K562 treated with DMSO at 1 percent for 48 hours (cell line): ENCODE measurements around the gene PPP1R1B. TPM values are rescaled to one million over a fixed set of nuclear protein-coding genes. Genes with fewer than 3 reads are reported as not detected.

Experiments used
- total RNA-seq: library from RNA; unstranded; fragments of 300-600 nt; gene quantifications from 2 replicates; pipeline ENCODE4 v1.2.3, GENCODE V29; 2022; ENCODE audit warnings: low replicate concordance; ENCODE audit errors: extremely low read depth

The PPP1R1B gene
- total RNA-seq = not detected in 2 replicates

DNA sequence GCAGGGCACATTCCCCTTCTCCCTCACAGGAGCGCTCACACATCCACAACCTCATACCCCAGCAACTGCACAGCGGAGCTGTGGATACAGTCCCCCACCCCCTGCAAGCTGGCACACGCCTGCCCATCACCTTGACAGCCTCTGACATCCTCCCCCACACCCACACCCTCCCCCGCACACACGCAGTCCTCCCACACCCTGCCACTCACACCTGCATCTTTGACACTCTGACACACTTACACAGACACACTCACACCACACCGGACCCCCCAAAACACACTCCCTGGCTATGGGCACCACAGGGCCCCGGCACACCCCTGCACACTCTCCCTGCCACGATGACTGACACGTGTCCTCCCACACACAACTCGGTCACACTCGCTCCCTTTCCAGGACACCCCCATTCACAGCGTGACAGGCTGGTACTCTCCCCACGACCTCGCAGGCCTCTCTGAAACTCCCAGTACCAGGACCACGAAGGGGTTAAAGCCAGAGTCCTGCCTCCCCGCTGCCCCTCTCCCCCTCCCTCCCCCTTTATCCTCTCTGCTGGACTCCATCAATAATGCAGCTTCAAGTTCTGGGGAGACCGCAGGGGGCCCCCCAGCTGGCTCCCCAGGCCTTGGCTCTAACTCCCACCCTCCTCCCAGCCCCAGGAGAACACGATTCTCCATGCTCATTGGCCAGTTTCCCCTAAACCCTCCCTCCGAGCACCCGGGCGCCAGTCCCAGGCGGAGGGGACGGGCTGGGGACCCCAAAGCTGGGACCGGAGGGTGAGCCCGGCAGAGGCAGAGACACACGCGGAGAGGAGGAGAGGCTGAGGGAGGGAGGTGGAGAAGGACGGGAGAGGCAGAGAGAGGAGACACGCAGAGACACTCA, at the start of gene PPP1R1B:
TSS of gene PPP1R1B (plus strand) at position 782 of the 876 bp plus-strand sequence. CDS start 441 bp downstream, outside the sequence.

DNA sequence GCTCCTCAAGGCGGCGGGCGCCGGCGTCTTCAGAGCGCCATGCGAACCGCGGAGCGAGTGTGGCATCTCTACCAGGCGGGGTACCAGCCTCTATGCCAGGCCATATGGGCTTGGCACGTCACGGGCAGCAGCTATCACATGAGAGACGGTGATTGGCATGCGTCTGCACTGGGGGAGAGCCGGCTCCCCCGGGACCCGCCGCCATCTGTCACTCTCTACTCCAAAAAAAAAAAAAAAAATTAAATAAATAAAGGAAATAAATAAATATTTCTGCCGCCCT, 19.0 kb upstream of the PPP1R1B start, which contains the start of gene NEUROD2:
TSS of gene NEUROD2 (minus strand) at position 70 of the 280 bp plus-strand sequence. CDS start 1,321 bp downstream, outside the sequence.

GRCh38 chr17:39636927-39637736, 10.4 kb downstream of the PPP1R1B start, which contains the start of gene STARD3:
TSS of gene STARD3 (plus strand) at chr17:39637144. CDS start at chr17:39653532, 16,388 bp downstream.

GRCh38 chr17:39664581-39665561, 38.1 kb downstream of the PPP1R1B start, which contains the start of gene TCAP:
TSS of gene TCAP (plus strand) at chr17:39665349. CDS start at chr17:39665360, 11 bp downstream.

DNA sequence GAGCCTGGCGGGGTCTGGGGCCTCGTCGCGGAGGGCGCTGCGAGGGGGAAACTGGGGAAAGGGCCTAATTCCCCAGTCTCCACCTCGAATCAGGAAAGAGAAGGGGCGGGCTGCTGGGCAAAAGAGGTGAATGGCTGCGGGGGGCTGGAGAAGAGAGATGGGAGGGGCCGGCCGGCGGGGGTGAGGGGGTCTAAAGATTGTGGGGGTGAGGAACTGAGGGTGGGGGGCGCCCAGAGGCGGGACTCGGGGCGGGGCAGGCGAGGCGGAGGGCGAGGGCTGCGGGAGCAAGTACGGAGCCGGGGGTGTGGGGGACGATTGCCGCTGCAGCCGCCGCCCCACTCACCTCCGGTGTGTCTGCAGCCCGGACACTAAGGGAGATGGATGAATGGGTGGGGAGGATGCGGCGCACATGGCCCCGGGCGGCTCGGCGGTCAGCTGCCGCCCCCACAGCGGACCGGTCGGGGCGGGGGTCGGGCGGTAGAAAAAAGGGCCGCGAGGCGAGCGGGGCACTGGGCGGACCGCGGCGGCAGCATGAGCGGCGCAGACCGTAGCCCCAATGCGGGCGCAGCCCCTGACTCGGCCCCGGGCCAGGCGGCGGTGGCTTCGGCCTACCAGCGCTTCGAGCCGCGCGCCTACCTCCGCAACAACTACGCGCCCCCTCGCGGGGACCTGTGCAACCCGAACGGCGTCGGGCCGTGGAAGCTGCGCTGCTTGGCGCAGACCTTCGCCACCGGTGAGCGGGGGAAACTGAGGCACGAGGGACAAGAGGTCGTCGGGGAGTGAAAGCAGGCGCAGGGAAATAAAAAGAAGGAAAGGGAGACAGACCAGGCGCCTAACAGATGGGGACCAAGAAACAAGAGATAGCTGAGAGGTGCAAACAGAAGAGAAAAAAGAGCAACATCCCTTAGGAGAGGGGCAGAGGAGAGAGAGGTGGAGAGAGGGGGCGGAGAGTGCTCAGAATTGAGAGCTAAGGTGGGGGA, 41.5 kb downstream of the PPP1R1B start, which contains the start of gene PNMT:
TSS of gene PNMT (plus strand) at position 509 of the 980 bp plus-strand sequence. CDS start at position 532, 23 bp downstream.

Other genes starting within 250 kb of the PPP1R1B start
- not detected in 2 replicates for gene FBXL20, start 225.3 kb upstream of the PPP1R1B start, total RNA-seq
- gene MED1, start 175.7 kb upstream of the PPP1R1B start, total RNA-seq = not detected in 2 replicates
- not detected in 2 replicates for gene CDK12, start 165.5 kb upstream of the PPP1R1B start, total RNA-seq
- gene NEUROD2, start 19.0 kb upstream of the PPP1R1B start, total RNA-seq = not detected in 2 replicates
- gene STARD3, start 10.2 kb downstream of the PPP1R1B start, total RNA-seq = not detected in 2 replicates
- gene TCAP, start 38.4 kb downstream of the PPP1R1B start, total RNA-seq = not detected in 2 replicates
- gene PNMT, start 41.5 kb downstream of the PPP1R1B start, total RNA-seq = not detected in 2 replicates
- not detected in 2 replicates for gene PGAP3, start 61.1 kb downstream of the PPP1R1B start, total RNA-seq
- gene ERBB2, start 73.1 kb downstream of the PPP1R1B start, total RNA-seq = not detected in 2 replicates
- not detected in 2 replicates for gene MIEN1, start 103.6 kb downstream of the PPP1R1B start, total RNA-seq
- not detected in 2 replicates for gene GRB7, start 111.0 kb downstream of the PPP1R1B start, total RNA-seq
- gene IKZF3, start 237.4 kb downstream of the PPP1R1B start, total RNA-seq = not detected in 2 replicates
- gene ZPBP2, start 241.2 kb downstream of the PPP1R1B start, total RNA-seq = not detected in 2 replicates